Gastrocnemius medialis (tissue), 4 donors: Measurements from ENCODE around the gene SURF6.

Experiments used
- CTCF ChIP-seq, 5 experiments: fragments of 450-650 bp in 3 of 5; fragments of 200-600 bp in 2 of 5; sonication (generic) in 2 of 5; IDR thresholded peaks in 4 of 5; conservative IDR thresholded peaks in 1 of 5; 1 replicate in 4 of 5; 2 replicates in 1 of 5; pipeline ENCODE4 v1.5.1; 2016 to 2019; ENCODE audit warnings: antibody characterized with exemption in 5 of 5, mild to moderate bottlenecking in 3 of 5, moderate library complexity in 3 of 5
- POLR2A ChIP-seq, 2 donors: fragments of 450-650 bp; IDR thresholded peaks; one replicate each; pipeline ENCODE4 v1.6.1; 2017; ENCODE audit warnings: antibody characterized with exemption in 2 of 2, mild to moderate bottlenecking in 2 of 2, moderate library complexity in 2 of 2

DNA sequence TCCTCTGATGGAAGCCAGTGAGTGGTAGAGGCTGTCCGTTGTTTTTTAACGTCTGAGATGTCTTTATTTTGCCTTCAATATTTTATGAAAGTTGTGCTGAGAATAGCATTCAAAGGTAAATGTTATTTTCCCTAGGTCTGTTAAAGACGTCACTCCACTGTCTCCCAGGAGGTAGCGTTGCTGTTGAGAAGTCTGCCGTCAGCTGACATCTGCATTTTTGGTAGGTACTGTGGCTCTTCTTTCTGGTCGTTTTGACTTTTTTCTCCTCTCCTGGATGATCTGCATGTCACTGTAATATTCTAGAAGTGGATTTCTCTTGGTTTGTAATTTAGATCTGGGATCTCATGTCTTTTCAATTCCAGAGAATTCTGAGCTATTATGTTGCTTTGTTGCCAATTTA, 26.4 kb downstream of the SURF6 start:
- TF ChIP-seq POLR2A (IDR thresholded peaks at IDR 0.05) (no peak), CTCF (IDR thresholded peaks at IDR 0.05 in 4 of 5, conservative IDR thresholded peaks at IDR 0.05 in 1 of 5) (no peak)
